ENCODE results near the gene OR7A10.

DNA sequence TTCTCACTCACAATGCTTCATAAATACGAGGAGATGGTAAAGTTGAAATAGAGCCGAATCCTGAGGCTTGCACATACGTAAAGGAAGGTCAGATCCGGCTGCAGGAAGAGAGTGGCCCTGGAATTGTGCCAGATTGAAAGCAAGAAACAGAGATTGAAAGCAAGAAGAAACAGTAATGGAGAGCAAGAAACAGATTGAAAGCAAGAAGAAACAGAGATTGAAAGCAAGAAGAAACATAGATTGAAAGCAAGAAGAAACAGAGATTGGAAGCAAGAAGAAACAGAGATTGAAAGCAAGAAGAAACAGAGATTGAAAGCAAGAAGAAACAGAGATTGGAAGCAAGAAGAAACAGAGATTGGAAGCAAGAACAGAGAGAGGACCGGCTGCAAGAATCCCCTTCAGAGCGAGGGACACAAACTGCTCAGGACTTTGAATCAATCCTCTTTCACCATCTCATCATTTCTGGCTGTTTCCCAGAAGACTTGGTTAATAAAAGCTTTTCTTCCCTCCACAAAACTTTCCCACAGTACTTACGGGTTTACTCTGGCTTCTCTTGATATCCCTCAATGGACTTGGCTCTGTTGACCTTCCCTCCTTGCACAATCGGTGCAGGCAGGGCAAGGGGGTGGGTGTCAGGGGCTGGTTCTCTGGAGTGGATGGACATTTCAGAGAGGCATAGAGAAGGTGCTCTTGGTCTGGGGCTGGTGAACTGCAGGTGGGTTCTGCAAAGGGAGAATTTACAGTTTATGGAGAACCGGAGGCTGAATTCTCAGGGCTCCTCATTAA is 39.3 kb downstream of the OR7A10 start:
- TF ChIP-seq, protein P1, sequence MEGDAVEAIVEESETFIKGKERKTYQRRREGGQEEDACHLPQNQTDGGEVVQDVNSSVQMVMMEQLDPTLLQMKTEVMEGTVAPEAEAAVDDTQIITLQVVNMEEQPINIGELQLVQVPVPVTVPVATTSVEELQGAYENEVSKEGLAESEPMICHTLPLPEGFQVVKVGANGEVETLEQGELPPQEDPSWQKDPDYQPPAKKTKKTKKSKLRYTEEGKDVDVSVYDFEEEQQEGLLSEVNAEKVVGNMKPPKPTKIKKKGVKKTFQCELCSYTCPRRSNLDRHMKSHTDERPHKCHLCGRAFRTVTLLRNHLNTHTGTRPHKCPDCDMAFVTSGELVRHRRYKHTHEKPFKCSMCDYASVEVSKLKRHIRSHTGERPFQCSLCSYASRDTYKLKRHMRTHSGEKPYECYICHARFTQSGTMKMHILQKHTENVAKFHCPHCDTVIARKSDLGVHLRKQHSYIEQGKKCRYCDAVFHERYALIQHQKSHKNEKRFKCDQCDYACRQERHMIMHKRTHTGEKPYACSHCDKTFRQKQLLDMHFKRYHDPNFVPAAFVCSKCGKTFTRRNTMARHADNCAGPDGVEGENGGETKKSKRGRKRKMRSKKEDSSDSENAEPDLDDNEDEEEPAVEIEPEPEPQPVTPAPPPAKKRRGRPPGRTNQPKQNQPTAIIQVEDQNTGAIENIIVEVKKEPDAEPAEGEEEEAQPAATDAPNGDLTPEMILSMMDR (IDR thresholded peaks at IDR 0.05; ENCODE audit: insufficient read depth, low read length), result no peak
- no peak for TF ChIP-seq POLR2AphosphoS5 (IDR thresholded peaks at IDR 0.05; ENCODE audit: low read depth)
- TF ChIP-seq GABPA (IDR thresholded peaks at IDR 0.05; ENCODE audit: low read depth), result no peak

All from HL-60 (cell line).